ENCODE measurements around the gene SEC11C.
A peak's percentile ranks its signal among the peaks of the same experiment; 100 is the strongest.
"Not testable (repeated sequence)": the region's sequence is repeated elsewhere in the genome, so short reads cannot be mapped to it uniquely, and the experiment has no call there.

The SEC11C gene

DNA sequence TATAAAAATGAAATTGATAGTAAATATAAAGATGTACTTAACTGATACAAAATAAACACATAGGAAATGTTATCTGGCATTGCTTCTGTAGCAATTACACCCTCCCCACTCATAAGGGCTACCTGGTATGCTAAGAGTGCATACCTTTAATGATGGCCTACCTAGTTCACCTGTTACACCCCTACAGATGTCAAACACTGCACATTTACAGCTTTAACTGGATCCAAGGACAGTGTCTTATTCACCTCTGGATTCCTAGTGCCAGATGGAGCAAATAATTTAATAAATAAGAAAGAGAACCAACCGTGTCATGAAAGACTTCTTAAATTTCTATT is 15.3 kb upstream of the SEC11C start:
- Histone ChIP-seq H3K4me1 (ENCODE audit: control insufficient read depth, insufficient read depth, low read length) (no peaks in the 10 kb centered on the region), H3K9me3 (ENCODE audit: control insufficient read depth, low read length) (no peaks in the 10 kb centered on the region), H3K36me3 (ENCODE audit: control insufficient read depth, insufficient read depth, low read length) (no peaks in the 10 kb centered on the region), H3K27me3 (ENCODE audit: control insufficient read depth, insufficient read depth, low read length, poor library complexity, severe bottlenecking) (peaks cover 18% of the 10 kb centered on the region), H3K4me3 (ENCODE audit: insufficient read depth, low read depth, low read length) (no peak overlapping the region), H3K27ac (ENCODE audit: insufficient read depth, low read depth, low read length, poor library complexity, severe bottlenecking) (no peak overlapping the region)
- WGBS, 2 experiments = 80% methylated on average over 1 of the region's 1 CpG; no CpG with 5 or more reads in 1 of the 2 experiments

DNA sequence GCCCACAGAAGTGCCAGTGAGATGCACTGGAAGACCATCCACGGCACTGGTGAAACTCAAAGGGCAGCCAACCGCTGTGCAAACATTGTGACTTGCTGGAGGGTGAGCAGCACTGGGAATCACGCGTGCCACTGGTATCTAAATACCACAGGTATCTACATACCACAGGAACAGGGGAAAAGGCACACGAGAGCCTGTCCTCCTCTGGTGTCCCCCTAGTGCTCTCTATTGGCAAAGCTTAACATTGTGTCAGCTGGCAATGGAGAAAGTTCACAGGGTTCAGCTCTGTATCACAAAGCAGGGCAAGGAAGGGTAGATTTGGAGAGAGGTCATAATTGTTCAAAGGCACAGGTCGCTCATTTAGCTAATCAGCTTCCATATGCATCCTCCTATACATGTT is 12.6 kb upstream of the SEC11C start:
- H3K27ac ChIP-seq (ENCODE audit: insufficient read depth, low read depth, low read length, poor library complexity, severe bottlenecking) = no peak overlapping the region
- no peak overlapping the region for H3K4me3 ChIP-seq (ENCODE audit: insufficient read depth, low read depth, low read length)
- peaks cover 24% of the 10 kb centered on the region for H3K27me3 ChIP-seq (ENCODE audit: control insufficient read depth, insufficient read depth, low read length, poor library complexity, severe bottlenecking)
- H3K4me1 ChIP-seq (ENCODE audit: control insufficient read depth, insufficient read depth, low read length) = no peaks in the 10 kb centered on the region
- H3K9me3 ChIP-seq (ENCODE audit: control insufficient read depth, low read length) = no peaks in the 10 kb centered on the region
- no peaks in the 10 kb centered on the region for H3K36me3 ChIP-seq (ENCODE audit: control insufficient read depth, insufficient read depth, low read length)
- WGBS, 2 experiments = 72 to 74% methylated on average over 6 of the region's 6 CpGs

DNA sequence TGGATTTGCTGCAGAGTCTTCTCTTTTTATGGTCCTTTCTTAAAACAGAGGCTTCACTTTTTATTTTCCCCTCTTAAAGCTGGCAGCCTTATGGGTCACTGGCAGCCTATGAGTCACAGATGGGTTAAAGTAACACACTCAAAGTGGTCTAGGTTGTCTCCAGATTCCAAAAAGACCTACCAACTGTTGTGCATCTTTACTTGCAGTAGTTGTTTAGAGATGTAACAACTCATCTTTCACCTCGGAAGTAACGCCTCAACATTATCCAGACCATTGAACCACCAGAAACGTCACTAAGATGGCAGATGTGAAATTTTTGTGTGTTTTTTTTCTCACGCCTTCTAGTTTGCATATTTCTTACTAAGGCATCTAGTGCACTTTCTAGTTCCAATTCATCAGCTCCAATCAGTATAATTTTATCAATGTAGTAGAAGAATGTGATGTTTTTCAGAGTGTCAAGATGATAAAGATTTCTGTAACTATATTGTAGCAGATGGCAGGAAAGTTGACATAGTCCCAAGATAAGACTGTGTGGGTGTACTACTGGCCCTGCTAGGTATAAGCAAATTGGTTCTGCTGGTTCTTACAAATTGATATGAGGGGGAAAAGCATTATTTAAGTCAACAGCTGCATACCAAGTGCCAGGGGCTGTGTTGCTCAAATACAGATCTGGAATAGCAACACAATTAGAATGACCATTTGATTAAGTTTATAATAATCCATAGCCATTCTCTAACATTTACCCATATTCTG is 9.6 kb upstream of the SEC11C start:
- H3K9me3 ChIP-seq (ENCODE audit: control insufficient read depth, low read length) = no peaks in the 10 kb centered on the region
- no peaks in the 10 kb centered on the region for H3K36me3 ChIP-seq (ENCODE audit: control insufficient read depth, insufficient read depth, low read length)
- WGBS, 2 experiments = 92 to 96% methylated on average over 3 to 4 of the region's 4 CpGs
- H3K27ac ChIP-seq (ENCODE audit: insufficient read depth, low read depth, low read length, poor library complexity, severe bottlenecking) = no peak overlapping the region
- no peaks in the 10 kb centered on the region for H3K4me1 ChIP-seq (ENCODE audit: control insufficient read depth, insufficient read depth, low read length)
- H3K4me3 ChIP-seq (ENCODE audit: insufficient read depth, low read depth, low read length) = no peak overlapping the region
- peaks cover 25% of the 10 kb centered on the region for H3K27me3 ChIP-seq (ENCODE audit: control insufficient read depth, insufficient read depth, low read length, poor library complexity, severe bottlenecking)

DNA sequence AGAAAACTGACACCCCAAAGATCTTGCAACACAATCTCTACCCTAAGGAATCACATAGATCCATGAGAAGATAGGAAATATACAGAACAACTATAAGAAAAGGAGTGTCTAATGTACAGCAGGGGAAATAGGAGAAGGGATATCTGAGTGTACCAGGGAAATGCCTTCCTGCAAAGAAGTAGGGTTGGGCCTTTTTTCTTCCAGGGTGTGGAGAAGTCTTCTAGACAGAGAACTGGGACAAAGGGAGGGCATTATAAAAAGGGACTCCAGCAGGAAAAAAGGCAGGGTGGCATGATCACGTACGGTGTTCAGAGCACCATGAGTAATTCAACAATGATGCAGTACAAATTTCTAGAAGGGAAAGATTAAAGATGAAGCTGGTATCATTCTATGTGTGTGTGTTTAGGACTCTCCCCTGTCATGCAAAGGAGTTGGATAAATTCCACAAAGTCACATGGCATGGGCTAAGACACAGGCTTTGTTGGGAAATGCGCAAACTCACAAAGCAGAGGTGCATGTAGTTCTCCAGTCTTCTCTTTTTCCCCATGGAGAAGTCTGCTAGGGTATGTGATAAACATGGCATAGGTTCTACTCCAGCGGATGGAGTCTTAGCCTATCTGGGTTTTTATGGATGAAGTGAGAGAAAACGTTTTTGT is 6.7 kb upstream of the SEC11C start:
- WGBS, 2 experiments = 82% methylated on average over 5 of the region's 5 CpGs

DNA sequence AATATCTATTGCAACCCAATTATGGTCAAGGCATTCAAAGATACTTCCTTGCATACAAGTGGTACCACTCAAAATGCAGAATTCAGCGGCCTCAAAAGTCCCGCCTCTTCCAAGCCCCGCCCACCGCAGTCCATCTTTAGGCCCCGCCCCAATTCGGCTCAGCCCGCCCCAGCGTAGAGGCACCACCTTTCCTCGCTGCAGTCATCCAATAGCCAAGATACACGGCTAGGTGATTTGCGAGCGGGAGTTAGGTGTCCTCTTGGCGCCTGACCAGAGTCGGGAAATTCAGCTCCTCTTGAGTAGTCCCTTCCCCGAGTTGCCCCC is 431 bp upstream of the SEC11C start:
- peak overlapping the region; percentile 84 for H3K27ac ChIP-seq (ENCODE audit: insufficient read depth, low read depth, low read length, poor library complexity, severe bottlenecking)
- peaks cover 10% of the 10 kb centered on the region for H3K4me1 ChIP-seq (ENCODE audit: control insufficient read depth, insufficient read depth, low read length)
- peaks cover 10% of the 10 kb centered on the region for H3K27me3 ChIP-seq (ENCODE audit: control insufficient read depth, insufficient read depth, low read length, poor library complexity, severe bottlenecking)
- no peaks in the 10 kb centered on the region for H3K9me3 ChIP-seq (ENCODE audit: control insufficient read depth, low read length)
- 0% methylated on average over 15 of the region's 15 CpGs for WGBS, 2 experiments
- peak overlapping the region; percentile 69 for H3K4me3 ChIP-seq (ENCODE audit: insufficient read depth, low read depth, low read length)
- no peaks in the 10 kb centered on the region for H3K36me3 ChIP-seq (ENCODE audit: control insufficient read depth, insufficient read depth, low read length)

More for the DNA sequence above, 6.7 kb upstream of the SEC11C start:
- peaks cover 31% of the 10 kb centered on the region for H3K27me3 ChIP-seq (ENCODE audit: control insufficient read depth, insufficient read depth, low read length, poor library complexity, severe bottlenecking)
- H3K9me3 ChIP-seq (ENCODE audit: control insufficient read depth, low read length) = no peaks in the 10 kb centered on the region
- no peaks in the 10 kb centered on the region for H3K36me3 ChIP-seq (ENCODE audit: control insufficient read depth, insufficient read depth, low read length)
- H3K27ac ChIP-seq (ENCODE audit: insufficient read depth, low read depth, low read length, poor library complexity, severe bottlenecking) = no peak overlapping the region
- no peaks in the 10 kb centered on the region for H3K4me1 ChIP-seq (ENCODE audit: control insufficient read depth, insufficient read depth, low read length)
- H3K4me3 ChIP-seq (ENCODE audit: insufficient read depth, low read depth, low read length) = no peak overlapping the region

DNA sequence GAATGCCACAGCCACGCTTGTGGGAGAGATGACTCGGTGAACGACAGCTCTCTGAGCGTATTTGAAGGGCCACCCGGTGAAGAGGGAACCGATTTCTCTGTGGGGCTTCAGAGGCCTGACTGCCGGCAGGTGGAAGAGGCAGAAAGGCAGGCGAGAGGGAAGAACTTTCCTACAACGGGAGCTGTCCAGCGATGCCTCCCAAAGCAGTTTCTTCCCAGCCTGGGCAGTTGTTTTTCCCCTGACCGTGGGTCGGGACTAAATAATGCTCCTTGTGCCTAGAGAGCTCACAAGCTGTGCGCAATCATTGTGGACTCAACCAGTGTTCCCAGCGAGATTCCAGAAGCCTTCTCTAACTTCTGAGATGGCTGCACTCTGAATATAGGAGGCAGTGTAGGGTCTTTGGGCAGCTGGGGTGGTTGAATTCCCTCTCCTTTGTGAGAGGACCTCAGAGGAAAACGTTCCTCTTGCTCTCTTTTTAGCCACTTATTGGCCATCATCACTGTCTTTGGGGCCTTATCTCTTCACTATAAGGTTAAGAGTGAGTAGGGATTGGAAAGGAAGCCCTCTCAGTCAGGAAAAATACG is 710 bp downstream of the SEC11C start:
- Histone ChIP-seq H3K36me3 (ENCODE audit: control insufficient read depth, insufficient read depth, low read length) (no peaks in the 10 kb centered on the region), H3K9me3 (ENCODE audit: control insufficient read depth, low read length) (no peaks in the 10 kb centered on the region), H3K27ac (ENCODE audit: insufficient read depth, low read depth, low read length, poor library complexity, severe bottlenecking) (no peak overlapping the region), H3K27me3 (ENCODE audit: control insufficient read depth, insufficient read depth, low read length, poor library complexity, severe bottlenecking) (peaks cover 6% of the 10 kb centered on the region), H3K4me3 (ENCODE audit: insufficient read depth, low read depth, low read length) (peak overlapping the region; percentile 69), H3K4me1 (ENCODE audit: control insufficient read depth, insufficient read depth, low read length) (peaks cover 10% of the 10 kb centered on the region)
- 5 to 6% methylated on average over 16 of the region's 16 CpGs for WGBS, 2 experiments

DNA sequence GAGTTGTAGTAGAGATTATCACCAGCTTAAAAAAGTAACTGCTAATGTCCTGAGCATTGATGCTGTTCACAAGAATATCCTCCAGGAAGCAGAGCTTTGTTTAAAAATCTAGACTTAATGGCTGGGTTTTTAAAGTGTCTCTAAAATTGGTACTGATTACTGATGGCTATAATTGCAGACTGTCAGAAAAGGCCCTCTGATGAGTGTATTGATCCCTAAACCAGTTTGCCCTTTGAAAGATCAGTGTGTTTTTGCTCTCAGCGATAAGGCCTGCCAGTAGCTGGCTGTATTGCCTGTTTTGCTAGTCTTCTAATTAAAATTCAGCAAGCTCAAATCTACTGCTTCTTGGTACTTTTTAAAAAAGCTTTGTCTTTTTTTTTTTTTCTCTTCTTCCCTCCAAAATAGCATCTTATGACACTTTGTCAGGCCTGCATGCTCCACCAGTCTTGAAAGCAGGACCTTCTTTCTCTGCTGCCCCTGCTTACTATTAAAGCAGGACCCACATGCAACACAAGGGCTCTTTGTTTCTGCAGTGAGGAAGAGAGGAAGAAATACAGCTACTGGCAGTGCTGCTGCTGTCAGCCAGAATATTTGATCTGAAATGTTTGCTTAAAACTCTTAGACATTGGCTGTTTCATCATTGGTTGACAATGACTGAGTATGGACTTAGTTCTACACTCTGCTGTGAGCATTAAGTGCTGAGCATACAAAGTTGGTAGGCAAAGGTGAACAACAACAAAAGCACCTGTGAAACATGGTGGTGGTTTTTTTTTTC is 1.8 kb downstream of the SEC11C start:
- Histone ChIP-seq H3K27ac (ENCODE audit: insufficient read depth, low read depth, low read length, poor library complexity, severe bottlenecking) (no peak overlapping the region), H3K9me3 (ENCODE audit: control insufficient read depth, low read length) (no peaks in the 10 kb centered on the region), H3K27me3 (ENCODE audit: control insufficient read depth, insufficient read depth, low read length, poor library complexity, severe bottlenecking) (no peaks in the 10 kb centered on the region), H3K4me1 (ENCODE audit: control insufficient read depth, insufficient read depth, low read length) (peaks cover 10% of the 10 kb centered on the region), H3K4me3 (ENCODE audit: insufficient read depth, low read depth, low read length) (no peak overlapping the region), H3K36me3 (ENCODE audit: control insufficient read depth, insufficient read depth, low read length) (no peaks in the 10 kb centered on the region)
- 87 to 100% methylated on average over 1 of the region's 1 CpG for WGBS, 2 experiments

DNA sequence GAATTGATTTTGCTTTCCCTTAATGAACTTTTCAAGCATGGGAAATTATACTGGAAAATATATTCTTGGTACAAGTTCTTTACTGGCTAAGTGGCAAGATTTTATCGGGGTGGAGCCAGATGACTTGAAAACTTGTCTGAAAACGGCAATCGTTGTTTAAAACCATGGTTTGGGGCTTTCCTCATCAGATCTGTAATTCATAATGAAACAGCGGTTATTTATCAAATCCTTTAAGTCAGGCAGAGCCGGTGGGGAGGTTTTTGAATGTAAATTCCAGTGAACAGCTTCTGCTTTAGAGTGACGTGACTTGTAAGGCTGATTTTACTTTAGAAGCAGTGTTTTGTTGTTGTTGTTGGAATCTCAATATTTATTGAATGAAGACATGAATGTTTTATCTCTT is 2.6 kb downstream of the SEC11C start:
- Histone ChIP-seq H3K4me3 (ENCODE audit: insufficient read depth, low read depth, low read length) (no peak overlapping the region), H3K36me3 (ENCODE audit: control insufficient read depth, insufficient read depth, low read length) (no peaks in the 10 kb centered on the region), H3K9me3 (ENCODE audit: control insufficient read depth, low read length) (no peaks in the 10 kb centered on the region), H3K27me3 (ENCODE audit: control insufficient read depth, insufficient read depth, low read length, poor library complexity, severe bottlenecking) (no peaks in the 10 kb centered on the region), H3K27ac (ENCODE audit: insufficient read depth, low read depth, low read length, poor library complexity, severe bottlenecking) (no peak overlapping the region), H3K4me1 (ENCODE audit: control insufficient read depth, insufficient read depth, low read length) (peaks cover 10% of the 10 kb centered on the region)
- 89 to 92% methylated on average over 6 of the region's 6 CpGs for WGBS, 2 experiments

DNA sequence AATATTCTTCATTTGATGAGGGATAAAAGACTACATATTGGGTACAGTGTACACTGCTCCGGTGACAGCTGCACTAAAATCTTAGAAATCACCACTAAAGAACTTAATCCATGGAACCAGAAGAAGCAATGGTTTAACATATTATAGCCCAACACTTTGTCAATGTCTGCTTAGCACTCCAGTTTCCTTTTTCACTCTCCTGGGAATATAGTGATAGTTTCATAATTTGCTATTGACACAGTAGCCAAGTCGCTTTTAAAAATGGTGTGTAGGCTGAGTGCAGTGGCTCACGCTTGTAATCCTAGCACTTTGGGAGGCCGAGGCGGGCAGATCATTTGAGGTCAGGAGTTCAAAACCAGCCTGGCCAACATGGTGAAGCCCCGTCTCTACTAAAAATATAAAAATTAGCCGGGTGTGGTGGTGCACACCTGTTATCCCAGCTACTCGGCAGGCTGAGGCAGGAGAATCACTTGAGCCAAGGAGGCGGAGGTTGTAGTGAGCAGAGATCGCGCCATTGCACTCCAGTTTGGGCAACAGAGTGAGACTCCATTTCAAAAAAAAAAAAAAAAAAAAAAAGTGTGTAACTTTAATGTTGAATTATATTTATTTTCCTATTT is 3.2 kb downstream of the SEC11C start:
- WGBS, 2 experiments = 90 to 92% methylated on average over 9 of the region's 11 CpGs
- H3K27me3 ChIP-seq (ENCODE audit: control insufficient read depth, insufficient read depth, low read length, poor library complexity, severe bottlenecking); H3K36me3 ChIP-seq (ENCODE audit: control insufficient read depth, insufficient read depth, low read length); H3K4me3 ChIP-seq (ENCODE audit: insufficient read depth, low read depth, low read length); H3K4me1 ChIP-seq (ENCODE audit: control insufficient read depth, insufficient read depth, low read length); H3K9me3 ChIP-seq (ENCODE audit: control insufficient read depth, low read length); H3K27ac ChIP-seq (ENCODE audit: insufficient read depth, low read depth, low read length, poor library complexity, severe bottlenecking): not testable (repeated sequence)

DNA sequence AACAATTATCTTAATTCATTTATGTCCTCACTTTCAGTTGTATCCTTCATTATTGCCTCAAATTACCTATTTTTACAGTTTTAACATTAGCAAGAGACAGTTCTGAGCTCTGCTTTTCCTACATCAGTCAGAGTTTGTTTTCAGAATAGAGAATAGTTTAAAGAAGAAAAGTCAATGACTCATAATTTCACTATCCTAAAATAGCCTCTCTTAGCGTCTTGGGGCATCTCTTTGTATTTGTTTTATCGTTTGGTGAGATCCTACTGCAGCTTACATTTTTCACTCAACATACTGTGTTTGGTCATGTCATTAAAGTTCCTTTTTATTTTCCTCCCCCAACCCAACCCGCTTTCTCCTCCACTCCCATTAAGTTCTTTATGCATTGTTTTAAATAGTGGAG is 3.8 kb downstream of the SEC11C start:
- 93 to 100% methylated on average over 2 to 3 of the region's 3 CpGs for WGBS, 2 experiments
- Histone ChIP-seq H3K9me3 (ENCODE audit: control insufficient read depth, low read length) (no peaks in the 10 kb centered on the region), H3K4me1 (ENCODE audit: control insufficient read depth, insufficient read depth, low read length) (peaks cover 10% of the 10 kb centered on the region), H3K4me3 (ENCODE audit: insufficient read depth, low read depth, low read length) (no peak overlapping the region), H3K36me3 (ENCODE audit: control insufficient read depth, insufficient read depth, low read length) (no peaks in the 10 kb centered on the region), H3K27me3 (ENCODE audit: control insufficient read depth, insufficient read depth, low read length, poor library complexity, severe bottlenecking) (no peaks in the 10 kb centered on the region), H3K27ac (ENCODE audit: insufficient read depth, low read depth, low read length, poor library complexity, severe bottlenecking) (no peak overlapping the region)

All from ectodermal cell (in vitro differentiated cells).